HCT116 (cell line): Measurements from ENCODE around the gene TRMT2A. TPM values are rescaled to one million over a fixed set of nuclear protein-coding genes. Genes with fewer than 3 reads are reported as not detected.

Experiments
- ATAC-seq: fragments of 200-7000 bp; cut with Tn5 transposase; 2 replicates; pipeline ENCODE4 v1.9.1; 2020; ENCODE audit warnings: mild to moderate bottlenecking, moderate library complexity
- BruUV-seq: library from RNA; stranded (reverse); fragments of 400-500 nt; replicated peaks from 2 replicates; lab custom pipeline; 2021; lab: Mats Ljungman, UMichigan
- CTCF ChIA-PET: fragments of 300-600 bp; sonication (Branson Sonifier 250); formaldehyde crosslinking; loops from one replicate; lab custom pipeline; 2021; ENCODE audit warnings: antibody characterized with exemption; lab: Charles Lee
- POLR2A ChIA-PET: fragments of 300-600, 350-600 bp; sonication (Branson Sonifier 250); formaldehyde crosslinking; loops from one replicate; lab custom pipeline; 2021; ENCODE audit warnings: antibody characterized with exemption; lab: Charles Lee
- RAD21 ChIA-PET, 2 experiments: fragments of 300-600 bp; sonication (Branson Sonifier 250); formaldehyde crosslinking; loops; one replicate each; lab custom pipeline; 2023; ENCODE audit warnings: low total read pairs in 2 of 2; ENCODE audit not compliant: uncharacterized antibody in 2 of 2, unreplicated experiment in 2 of 2, low non-redundant PET in 1 of 2; lab: Charles Lee
- DNase-seq: peaks from one replicate; pipeline ENCODE4 v3.0.0-alpha.2; 2010; ENCODE audit warnings: low read depth, low spot score
- H2AFZ ChIP-seq: fragments of 200-600 bp; shearing (Covaris generic), sonication (generic); 2 replicates; pipeline ENCODE4 v1.6.1; 2017; ENCODE audit warnings: low read depth, mixed run types, mixed read lengths, antibody characterized with exemption, low read length; ENCODE audit not compliant: poor library complexity, severe bottlenecking
- H3K27ac ChIP-seq: 2 replicates; pipeline ENCODE4 v1.5.1; 2012; ENCODE audit warnings: low read depth, low read length
- H3K27me3 ChIP-seq: fragments of 200-600 bp; sonication (generic); 2 replicates; pipeline ENCODE4 v1.6.1; 2016; ENCODE audit warnings: mixed run types, low read length, mixed read lengths; ENCODE audit not compliant: insufficient read depth
- H3K36me3 ChIP-seq, 2 experiments: fragments of 200-500 bp in 1 of 2; fragments of 200-600 bp in 1 of 2; sonication (Bioruptor generic) in 1 of 2; sonication (generic) in 1 of 2; 2 replicates each; pipeline versions ENCODE4 v1.5.1 to v1.6.1; 2014 to 2016; ENCODE audit warnings: low read length in 2 of 2, inconsistent platforms in 1 of 2, mixed read lengths in 1 of 2, mixed run types in 1 of 2; ENCODE audit not compliant: insufficient read depth in 2 of 2, control insufficient read depth in 1 of 2
- H3K4me1 ChIP-seq, 2 experiments: fragments of 200-600 bp in 1 of 2; sonication (generic) in 1 of 2; 2 replicates each; pipeline versions ENCODE4 v1.5.1 to v1.6.1; 2012 to 2017; ENCODE audit warnings: low read length in 2 of 2, inconsistent platforms in 1 of 2, mild to moderate bottlenecking in 1 of 2, mixed read lengths in 1 of 2, mixed run types in 1 of 2, moderate library complexity in 1 of 2; ENCODE audit not compliant: insufficient read depth in 2 of 2, control insufficient read depth in 1 of 2
- H3K4me2 ChIP-seq: fragments of 200-600 bp; sonication (generic); 2 replicates; pipeline ENCODE4 v1.6.1; 2017; ENCODE audit warnings: mixed run types, low read length, mixed read lengths
- H3K4me3 ChIP-seq, 2 experiments: fragments of 200-600 bp in 1 of 2; sonication (generic) in 1 of 2; replicated peaks in 1 of 2; 2 replicates each; pipeline ENCODE4 v1.5.1; 2011 to 2016; ENCODE audit warnings: low read length in 2 of 2, control low read depth in 1 of 2, low read depth in 1 of 2, mild to moderate bottlenecking in 1 of 2, mixed read lengths in 1 of 2, mixed run types in 1 of 2
- H3K79me2 ChIP-seq: fragments of 200-600 bp; sonication (generic); 2 replicates; pipeline ENCODE4 v1.6.1; 2017; ENCODE audit warnings: mild to moderate bottlenecking, mixed run types, low read length, moderate library complexity, mixed read lengths; ENCODE audit not compliant: insufficient read depth
- H3K9ac ChIP-seq: fragments of 200-600 bp; sonication (generic); 2 replicates; pipeline ENCODE4 v1.6.1; 2016; ENCODE audit warnings: low read length, mixed read lengths
- H3K9me2 ChIP-seq: fragments of 200-600 bp; sonication (generic), shearing (Covaris generic); 2 replicates; pipeline ENCODE4 v1.6.1; 2017; ENCODE audit warnings: mixed run types, mild to moderate bottlenecking, moderate library complexity; ENCODE audit not compliant: insufficient read depth
- H3K9me3 ChIP-seq, 2 experiments: fragments of 200-500 bp in 1 of 2; fragments of 200-600 bp in 1 of 2; sonication (Bioruptor generic) in 1 of 2; sonication (generic) in 1 of 2; 2 replicates each; pipeline ENCODE4 v1.6.1; 2014 to 2017; ENCODE audit warnings: low read length in 2 of 2, mixed read lengths in 2 of 2, inconsistent platforms in 1 of 2, low read depth in 1 of 2, mild to moderate bottlenecking in 1 of 2, mixed run types in 1 of 2, moderate library complexity in 1 of 2; ENCODE audit not compliant: control insufficient read depth in 1 of 2, insufficient read depth in 1 of 2
- H4K20me1 ChIP-seq: fragments of 200-600 bp; sonication (generic), shearing (Covaris generic); 2 replicates; pipeline ENCODE4 v1.6.1; 2017; ENCODE audit warnings: mixed run types, mild to moderate bottlenecking, moderate library complexity; ENCODE audit not compliant: insufficient read depth
- ELF1 ChIP-seq: IDR thresholded peaks from 2 replicates; pipeline ENCODE4 v1.6.1; 2012; ENCODE audit warnings: low read depth, borderline replicate concordance
- FOSL1 ChIP-seq: IDR thresholded peaks from 2 replicates; pipeline ENCODE4 v1.6.1; 2012; ENCODE audit warnings: low read depth
- POLR2A ChIP-seq: IDR thresholded peaks from 2 replicates; pipeline ENCODE4 v1.7.0; 2011; ENCODE audit warnings: borderline replicate concordance; ENCODE audit not compliant: insufficient read depth, insufficient read length; ENCODE audit errors: extremely low read depth
- RAD21 ChIP-seq: IDR thresholded peaks from 2 replicates; pipeline ENCODE4 v1.6.1; 2012; ENCODE audit warnings: low read depth, mild to moderate bottlenecking
- SRF ChIP-seq: IDR thresholded peaks from 2 replicates; pipeline ENCODE4 v1.6.1; 2012; ENCODE audit warnings: low read depth
- YY1 ChIP-seq: IDR thresholded peaks from 2 replicates; pipeline ENCODE4 v1.6.1; 2011; ENCODE audit warnings: low read length, low read depth, moderate library complexity, mild to moderate bottlenecking; ENCODE audit not compliant: insufficient replicate concordance; ENCODE audit errors: extremely low read depth
- ZNF274 ChIP-seq: fragments of 200-500 bp; sonication (Bioruptor generic); IDR thresholded peaks from 2 replicates; pipeline ENCODE4 v1.6.1; 2014; ENCODE audit warnings: mild to moderate bottlenecking, low read depth, low read length, inconsistent platforms
- intact Hi-C: fragments of 100-400 bp; cut with micrococcal nuclease; formaldehyde crosslinking; loops from 2 replicates; pipeline ENCODE4 v1.10.0; 2022
- total RNA-seq: library from RNA; stranded (reverse); gene quantifications from one replicate; pipeline ENCODE4 v1.2.1, GENCODE V29; 2021; ENCODE audit not compliant: unreplicated experiment
- TF ChIP-seq, protein P1 (sequence below): IDR thresholded peaks from 2 replicates; pipeline ENCODE4 v1.6.1; 2012
- TF ChIP-seq, protein P2 (sequence below): IDR thresholded peaks from 2 replicates; pipeline ENCODE4 v1.6.1; 2011; ENCODE audit warnings: mild to moderate bottlenecking, low read length, moderate library complexity; ENCODE audit not compliant: insufficient replicate concordance; ENCODE audit errors: extremely low read depth
- TF ChIP-seq, protein P3 (sequence below): IDR thresholded peaks from 2 replicates; pipeline ENCODE4 v1.6.1; 2012; ENCODE audit warnings: low read depth

The TRMT2A gene
- total RNA-seq, 1 experiment from 2014 or later: 67.3 TPM

DNA sequence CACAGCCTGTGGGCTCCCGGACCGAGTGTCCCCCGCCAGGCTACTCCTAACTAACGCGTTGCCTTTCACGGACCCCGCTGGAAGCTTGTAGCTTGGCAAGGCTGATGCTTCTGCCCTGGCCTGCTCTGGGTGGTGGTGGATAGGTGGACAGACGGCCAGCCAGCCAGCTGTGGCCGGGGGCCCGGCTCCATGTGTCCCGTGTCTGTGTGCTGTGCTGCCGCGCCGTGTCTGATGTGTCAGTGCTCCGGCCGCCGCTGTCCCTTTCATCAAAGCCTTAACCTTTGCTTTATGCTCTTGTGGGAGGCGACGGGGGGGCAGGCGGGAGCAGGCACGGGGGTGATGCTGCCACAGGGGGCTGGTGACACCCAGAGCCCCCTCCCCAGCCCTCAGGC is 28.8 kb upstream of the TRMT2A start:
- CTCF ChIA-PET: no interaction called here
- TSS peak; percentile 39 for BruUV-seq
- Histone ChIP-seq H2AFZ (no peak overlapping the region), H3K4me3 (no peak overlapping the region), H3K9ac (no peak overlapping the region), H3K4me1 (no peaks in the 10 kb centered on the region; a peak in 1 of 4 replicates), H3K27ac (no peak overlapping the region; the same call in 1 of the 2 replicates), H3K9me2 (no peaks in the 10 kb centered on the region), H3K27me3 (no peaks in the 10 kb centered on the region), H4K20me1 (no peaks in the 10 kb centered on the region), H3K79me2 (no peaks in the 10 kb centered on the region), H3K4me2 (no peak overlapping the region), H3K36me3 (peaks cover 0 to 5% of the 10 kb centered on the region in 2 experiments; a peak in 1 of 4 replicates), H3K9me3 (no peaks in the 10 kb centered on the region)
- POLR2A ChIA-PET: no interaction called here
- DNase-seq: no peak
- TF ChIP-seq RAD21: no peak
- no peak for TF ChIP-seq ELF1
- TF ChIP-seq, protein P1, sequence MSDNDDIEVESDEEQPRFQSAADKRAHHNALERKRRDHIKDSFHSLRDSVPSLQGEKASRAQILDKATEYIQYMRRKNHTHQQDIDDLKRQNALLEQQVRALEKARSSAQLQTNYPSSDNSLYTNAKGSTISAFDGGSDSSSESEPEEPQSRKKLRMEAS: no peak
- TF ChIP-seq, protein P2, sequence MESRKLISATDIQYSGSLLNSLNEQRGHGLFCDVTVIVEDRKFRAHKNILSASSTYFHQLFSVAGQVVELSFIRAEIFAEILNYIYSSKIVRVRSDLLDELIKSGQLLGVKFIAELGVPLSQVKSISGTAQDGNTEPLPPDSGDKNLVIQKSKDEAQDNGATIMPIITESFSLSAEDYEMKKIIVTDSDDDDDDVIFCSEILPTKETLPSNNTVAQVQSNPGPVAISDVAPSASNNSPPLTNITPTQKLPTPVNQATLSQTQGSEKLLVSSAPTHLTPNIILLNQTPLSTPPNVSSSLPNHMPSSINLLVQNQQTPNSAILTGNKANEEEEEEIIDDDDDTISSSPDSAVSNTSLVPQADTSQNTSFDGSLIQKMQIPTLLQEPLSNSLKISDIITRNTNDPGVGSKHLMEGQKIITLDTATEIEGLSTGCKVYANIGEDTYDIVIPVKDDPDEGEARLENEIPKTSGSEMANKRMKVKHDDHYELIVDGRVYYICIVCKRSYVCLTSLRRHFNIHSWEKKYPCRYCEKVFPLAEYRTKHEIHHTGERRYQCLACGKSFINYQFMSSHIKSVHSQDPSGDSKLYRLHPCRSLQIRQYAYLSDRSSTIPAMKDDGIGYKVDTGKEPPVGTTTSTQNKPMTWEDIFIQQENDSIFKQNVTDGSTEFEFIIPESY: no peak
- TF ChIP-seq FOSL1: no peak
- TF ChIP-seq POLR2A: no peak
- no peak for TF ChIP-seq SRF
- TF ChIP-seq, protein P3, sequence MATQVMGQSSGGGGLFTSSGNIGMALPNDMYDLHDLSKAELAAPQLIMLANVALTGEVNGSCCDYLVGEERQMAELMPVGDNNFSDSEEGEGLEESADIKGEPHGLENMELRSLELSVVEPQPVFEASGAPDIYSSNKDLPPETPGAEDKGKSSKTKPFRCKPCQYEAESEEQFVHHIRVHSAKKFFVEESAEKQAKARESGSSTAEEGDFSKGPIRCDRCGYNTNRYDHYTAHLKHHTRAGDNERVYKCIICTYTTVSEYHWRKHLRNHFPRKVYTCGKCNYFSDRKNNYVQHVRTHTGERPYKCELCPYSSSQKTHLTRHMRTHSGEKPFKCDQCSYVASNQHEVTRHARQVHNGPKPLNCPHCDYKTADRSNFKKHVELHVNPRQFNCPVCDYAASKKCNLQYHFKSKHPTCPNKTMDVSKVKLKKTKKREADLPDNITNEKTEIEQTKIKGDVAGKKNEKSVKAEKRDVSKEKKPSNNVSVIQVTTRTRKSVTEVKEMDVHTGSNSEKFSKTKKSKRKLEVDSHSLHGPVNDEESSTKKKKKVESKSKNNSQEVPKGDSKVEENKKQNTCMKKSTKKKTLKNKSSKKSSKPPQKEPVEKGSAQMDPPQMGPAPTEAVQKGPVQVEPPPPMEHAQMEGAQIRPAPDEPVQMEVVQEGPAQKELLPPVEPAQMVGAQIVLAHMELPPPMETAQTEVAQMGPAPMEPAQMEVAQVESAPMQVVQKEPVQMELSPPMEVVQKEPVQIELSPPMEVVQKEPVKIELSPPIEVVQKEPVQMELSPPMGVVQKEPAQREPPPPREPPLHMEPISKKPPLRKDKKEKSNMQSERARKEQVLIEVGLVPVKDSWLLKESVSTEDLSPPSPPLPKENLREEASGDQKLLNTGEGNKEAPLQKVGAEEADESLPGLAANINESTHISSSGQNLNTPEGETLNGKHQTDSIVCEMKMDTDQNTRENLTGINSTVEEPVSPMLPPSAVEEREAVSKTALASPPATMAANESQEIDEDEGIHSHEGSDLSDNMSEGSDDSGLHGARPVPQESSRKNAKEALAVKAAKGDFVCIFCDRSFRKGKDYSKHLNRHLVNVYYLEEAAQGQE: no peak
- no peak for TF ChIP-seq ZNF274
- TF ChIP-seq YY1: no peak
- RAD21 ChIA-PET: no interaction called here
- ATAC-seq: no peak
- intact Hi-C loops: no loop called here
